AG08395 (cell line): ENCODE results near the gene ZNF502.
"Not testable (repeated sequence)": the region's sequence is repeated elsewhere in the genome, so short reads cannot be mapped to it uniquely, and the experiment has no call there.

Experiments
- DNase-seq: peaks from one replicate; pipeline ENCODE4 v3.0.0; 2012; ENCODE audit warnings: mixed read lengths, low spot score

Gene ZNF502

DNA sequence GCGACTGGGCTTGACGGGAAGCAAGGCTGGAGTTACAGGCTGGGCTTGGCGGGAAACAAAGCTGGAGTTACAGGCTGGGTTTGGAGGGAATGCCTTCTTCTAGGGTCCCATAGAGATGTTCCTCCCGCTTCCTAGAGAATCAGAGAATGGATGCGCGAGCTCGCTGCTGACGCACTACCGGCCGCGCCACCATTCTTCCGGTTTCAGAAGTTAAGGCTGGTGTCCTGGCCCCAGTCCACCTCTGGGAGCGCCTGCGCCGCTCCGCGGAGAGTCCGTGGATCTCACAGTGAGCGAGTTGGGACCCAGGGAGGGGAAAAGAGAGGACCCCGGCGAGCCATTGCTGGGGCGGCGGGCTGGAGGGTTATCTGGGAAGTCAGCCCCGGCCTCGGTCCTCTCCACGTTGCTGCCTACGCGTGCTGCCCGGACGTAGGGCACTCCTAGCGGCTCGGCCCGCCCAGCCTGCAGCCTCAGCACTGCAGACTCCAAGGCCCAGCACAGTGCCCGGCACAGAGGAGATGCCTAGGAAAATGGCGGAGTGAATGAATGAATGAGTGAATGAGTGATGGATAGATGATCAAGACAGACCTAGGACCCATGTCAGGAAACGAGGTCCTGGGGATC, at the start of gene ZNF502:
TSS of gene ZNF502 (plus strand) at position 206 of the 621 bp plus-strand sequence. CDS start 7,602 bp downstream, outside the sequence.
- DNase-seq = peak; percentile 92

DNA sequence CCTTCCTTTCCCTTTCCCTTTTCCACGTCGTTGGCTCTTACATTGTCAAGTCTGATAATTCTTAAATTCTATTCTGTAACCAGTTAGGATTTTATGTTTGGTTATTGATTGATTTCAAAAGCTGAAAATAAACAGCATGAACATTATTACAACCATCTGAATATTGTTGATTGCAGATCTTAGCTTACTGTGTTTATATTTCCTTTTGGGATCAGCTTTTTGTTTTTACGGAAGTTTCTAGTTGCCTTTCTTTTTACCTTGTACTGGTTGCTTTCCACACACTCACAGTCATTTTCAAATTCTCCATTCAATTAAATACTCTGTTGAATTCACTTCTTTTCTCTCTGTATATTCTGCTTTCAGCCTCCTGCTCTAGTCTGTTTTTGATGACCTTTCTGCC, 47.3 kb upstream of the ZNF502 start:
- no peak for DNase-seq

DNA sequence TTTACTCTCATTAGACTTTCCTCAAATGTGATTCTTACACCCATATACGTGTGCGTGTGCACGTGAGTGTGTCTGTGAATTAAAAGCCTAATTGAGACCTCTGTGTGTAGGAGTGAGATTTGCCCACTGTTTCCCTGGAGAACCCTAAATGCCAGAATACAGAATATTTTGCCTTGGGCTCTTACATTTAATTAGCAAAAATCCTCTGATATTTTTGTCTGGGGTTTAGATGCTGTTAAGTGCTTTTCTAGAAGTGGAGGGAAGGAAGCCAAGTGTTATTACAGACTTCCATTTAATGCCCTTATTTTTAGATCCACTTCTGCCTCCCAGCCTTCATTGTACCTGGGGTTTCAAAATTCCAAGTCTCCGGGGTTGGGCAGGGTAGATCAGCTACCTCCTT, 46.1 kb upstream of the ZNF502 start:
- no peak for DNase-seq

DNA sequence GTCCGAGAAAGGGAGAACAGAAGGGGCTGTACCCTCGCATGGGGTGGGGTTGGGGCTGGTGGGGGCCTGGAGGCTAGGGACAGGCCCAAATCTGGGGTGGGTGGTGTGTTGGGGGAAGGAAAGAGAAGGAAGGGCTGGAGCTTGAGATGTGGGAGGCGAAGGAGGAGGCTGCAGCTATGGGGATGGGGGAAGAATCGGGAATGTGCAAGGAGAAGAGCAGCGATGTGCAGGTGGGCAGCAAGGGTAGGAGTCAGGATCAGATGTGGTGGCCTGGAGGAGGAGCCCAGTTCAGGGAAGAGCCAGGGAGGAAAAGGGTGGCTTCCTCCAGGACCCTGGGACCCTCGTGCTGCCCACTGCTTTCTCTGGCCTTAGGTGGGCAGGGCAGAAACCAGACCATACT, 42.7 kb upstream of the ZNF502 start:
- no peak for DNase-seq

DNA sequence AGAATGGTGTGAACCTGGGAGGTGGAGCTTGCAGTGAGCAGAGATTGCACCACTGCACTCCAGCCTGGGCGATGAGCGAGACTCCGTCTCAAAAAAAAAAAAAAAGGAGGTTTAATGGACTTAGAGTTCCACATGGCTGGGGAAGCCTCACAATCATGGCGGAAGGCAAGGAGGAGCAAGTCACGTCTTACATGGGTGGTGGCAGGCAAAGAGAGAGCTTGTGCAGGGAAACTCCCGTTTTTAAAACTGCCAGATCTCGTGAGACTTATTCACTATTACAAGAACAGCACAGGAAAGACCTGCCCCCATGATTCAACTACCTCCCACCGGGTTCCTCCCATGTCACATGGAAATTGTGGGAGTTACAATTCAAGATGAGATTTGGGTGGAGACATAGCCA, 39.0 kb upstream of the ZNF502 start:
- not testable (repeated sequence) for DNase-seq

DNA sequence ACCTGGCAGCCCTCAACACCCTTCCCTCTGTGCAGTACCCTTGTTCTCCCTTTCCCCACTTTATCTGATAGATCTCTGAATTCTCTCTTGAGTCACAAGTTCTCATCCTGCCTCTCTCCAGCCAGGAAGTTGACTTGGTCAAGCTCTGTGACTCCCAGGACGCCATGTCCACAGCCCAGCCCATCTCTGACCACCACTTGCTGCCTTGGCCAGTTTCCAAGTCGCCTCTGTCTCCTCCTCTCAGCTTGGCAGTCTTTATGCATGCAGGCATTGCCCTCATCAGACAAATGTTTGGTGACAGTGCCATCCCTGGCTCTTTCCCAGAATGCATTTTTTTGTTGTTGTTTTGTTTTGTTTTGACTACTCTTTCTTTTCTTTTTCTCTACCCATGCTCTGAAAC, 38.2 kb upstream of the ZNF502 start:
- DNase-seq = no peak

DNA sequence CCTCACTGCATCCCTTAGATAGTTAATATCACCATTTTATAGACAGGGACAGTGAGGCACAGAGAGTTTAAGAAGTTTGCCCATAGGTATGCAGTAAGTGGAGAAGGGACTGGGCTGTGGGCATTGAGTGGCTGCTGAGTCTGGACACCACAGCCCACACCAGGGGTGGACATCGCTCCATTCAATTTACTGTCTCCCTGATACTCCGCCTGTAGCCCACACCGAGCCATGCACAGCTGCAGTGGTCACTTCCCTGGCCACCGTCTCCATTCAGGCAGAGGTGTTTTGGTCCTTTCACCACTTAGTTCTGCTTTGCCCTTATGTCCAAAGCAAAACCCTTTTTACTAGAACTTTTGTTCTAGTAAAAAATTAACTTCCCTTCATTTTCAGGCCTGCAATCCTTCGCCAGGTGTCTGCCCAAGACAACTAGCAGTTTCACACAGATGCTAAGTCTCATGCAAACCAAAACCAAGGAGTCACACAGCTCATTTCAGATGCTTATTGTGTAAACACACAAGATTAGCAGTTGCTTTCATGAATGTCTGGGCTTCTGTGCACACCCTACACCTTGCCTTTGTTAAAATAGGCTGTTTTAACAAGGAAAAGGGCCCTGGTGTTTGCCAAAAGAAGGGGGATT, 33.9 kb upstream of the ZNF502 start:
- no peak for DNase-seq

DNA sequence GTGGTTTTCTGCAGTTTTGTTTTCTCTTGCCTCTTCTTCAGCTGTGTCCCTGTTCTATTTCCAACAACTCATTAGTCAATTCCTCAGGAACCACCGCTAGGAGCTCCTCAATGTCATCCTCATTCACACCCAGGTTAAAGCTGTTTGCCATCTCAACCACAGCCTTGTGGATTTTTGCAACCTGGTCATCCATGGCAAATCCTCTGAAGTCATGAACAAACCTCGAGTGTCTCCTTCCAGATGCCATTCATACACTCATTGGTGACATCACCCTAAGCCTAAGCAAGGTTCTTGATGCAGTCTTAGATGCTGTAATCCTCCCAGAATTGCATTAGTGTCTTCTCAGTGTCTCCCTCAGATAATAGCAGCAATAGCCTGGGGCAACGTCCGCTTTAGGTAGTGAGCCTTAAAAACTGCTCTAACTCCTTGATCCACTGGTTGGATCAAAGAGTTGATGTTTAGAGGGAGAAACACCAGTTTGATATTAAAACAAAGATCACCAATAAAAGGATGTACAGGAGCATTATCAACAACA, 31.5 kb upstream of the ZNF502 start:
- DNase-seq = no peak

DNA sequence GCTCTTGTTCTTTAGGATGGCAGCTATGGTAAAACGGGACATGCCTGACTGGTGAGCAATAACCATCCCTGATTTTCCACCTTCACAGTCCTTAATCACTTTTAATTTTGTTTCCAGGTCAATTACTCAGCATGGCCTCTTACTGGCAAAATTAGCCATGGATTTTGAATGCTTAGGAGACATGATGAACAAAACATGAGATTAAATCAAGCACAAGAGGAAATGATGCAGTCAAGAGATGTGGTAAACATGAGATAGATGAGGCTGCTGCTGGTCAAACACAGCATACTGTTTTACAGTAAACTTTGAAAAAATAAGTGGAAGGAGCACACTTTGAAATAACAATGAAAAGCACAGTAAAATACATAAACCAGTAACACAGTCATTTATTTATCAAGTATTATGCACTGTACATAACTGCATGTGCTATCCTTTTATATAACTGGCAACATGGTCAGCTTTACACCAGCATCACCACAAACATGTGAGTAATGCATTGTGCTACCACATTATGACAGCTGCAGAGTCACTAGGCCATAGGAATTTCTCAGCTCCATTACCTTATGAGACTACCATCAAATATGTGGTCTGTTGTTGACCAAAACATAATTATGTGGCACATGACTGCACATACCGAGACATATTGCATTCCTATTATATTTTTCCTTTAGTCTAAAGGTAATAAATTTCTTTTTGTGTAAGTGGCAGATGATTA, 30.1 kb upstream of the ZNF502 start:
- peak; percentile 60 for DNase-seq

DNA sequence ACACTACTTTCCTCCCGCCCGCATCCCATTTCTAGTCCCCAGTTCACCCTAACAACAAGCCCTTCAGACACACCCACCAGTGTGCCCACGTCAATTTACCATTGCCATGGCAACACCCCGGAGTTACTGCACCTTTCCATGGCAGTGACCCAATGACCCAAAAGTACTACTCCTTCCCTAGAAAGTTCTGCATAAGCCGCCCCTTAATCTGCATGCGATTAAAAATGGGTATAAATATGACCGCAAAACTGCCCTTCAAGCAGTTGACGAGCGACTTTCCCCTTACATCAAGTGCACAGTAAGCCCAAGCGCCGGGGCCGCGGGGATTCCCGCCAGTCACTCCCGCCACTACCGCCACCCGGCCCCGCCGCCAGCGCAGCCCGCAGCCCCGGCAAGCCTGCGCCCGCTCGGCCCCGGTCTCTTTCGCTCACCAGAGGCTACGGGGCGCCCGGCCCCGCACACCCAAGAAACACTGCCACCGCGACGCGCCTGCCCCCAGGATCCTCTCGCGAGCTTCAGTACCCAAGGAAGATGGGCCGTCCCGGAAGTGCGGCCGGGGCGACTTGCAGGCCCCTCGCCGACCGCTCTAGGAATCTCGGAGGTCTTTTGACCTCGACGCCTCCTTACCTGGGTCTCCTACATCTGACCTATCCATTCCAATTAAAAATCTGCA, 27.2 kb upstream of the ZNF502 start:
- peak; percentile 70 for DNase-seq

DNA sequence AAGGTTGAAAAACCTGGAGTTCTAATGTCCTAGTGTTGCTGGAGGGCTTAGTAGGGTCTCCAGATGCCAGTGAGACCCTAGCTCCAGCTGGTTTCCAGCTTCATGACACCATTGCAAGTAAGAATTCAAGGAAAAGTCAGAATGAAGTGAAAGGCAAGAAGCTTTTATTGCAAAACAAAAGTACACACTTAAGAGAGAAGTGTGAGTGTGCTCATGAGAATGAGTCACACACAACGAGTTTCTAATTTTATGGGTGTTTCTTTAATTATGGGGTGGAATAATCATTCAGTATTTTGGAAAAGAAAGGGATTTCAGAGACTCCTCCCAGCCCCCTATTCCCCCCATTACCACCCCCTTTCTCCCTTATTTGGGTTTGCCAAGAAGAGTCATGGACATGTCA, 24.6 kb upstream of the ZNF502 start:
- DNase-seq = no peak

DNA sequence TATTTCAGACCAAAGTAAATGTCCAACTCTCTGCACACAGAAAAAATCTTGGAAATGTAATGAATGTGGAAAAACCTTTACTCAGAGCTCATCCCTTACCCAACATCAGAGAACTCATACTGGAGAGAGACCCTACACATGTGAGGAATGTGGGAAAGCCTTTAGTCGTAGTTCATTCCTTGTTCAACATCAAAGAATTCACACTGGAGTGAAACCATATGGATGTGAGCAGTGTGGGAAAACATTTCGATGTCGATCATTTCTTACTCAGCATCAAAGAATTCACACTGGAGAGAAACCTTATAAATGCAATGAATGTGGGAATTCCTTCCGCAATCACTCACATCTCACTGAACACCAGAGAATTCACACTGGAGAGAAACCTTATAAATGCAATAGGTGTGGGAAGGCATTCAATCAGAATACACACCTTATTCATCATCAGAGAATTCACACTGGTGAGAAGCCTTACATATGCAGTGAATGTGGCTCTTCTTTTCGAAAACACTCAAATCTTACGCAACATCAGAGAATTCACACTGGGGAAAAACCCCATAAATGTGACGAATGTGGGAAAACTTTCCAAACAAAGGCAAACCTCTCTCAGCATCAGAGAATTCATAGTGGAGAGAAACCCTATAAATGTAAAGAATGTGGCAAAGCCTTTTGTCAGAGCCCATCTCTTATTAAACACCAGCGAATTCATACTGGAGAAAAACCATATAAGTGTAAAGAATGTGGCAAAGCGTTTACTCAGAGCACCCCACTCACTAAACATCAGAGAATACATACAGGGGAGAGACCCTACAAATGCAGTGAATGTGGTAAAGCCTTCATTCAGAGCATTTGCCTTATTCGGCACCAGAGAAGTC, 9.0 kb downstream of the ZNF502 start:
- no peak for DNase-seq

DNA sequence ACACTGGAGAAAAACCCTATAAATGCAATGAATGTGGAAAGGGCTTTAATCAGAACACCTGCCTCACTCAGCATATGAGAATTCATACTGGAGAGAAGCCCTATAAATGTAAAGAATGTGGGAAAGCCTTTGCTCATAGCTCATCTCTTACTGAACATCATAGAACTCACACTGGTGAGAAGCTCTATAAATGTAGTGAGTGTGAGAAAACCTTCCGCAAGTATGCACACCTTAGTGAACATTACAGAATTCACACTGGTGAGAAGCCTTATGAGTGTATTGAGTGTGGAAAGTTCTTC, 9.6 kb downstream of the ZNF502 start:
- no peak for DNase-seq

DNA sequence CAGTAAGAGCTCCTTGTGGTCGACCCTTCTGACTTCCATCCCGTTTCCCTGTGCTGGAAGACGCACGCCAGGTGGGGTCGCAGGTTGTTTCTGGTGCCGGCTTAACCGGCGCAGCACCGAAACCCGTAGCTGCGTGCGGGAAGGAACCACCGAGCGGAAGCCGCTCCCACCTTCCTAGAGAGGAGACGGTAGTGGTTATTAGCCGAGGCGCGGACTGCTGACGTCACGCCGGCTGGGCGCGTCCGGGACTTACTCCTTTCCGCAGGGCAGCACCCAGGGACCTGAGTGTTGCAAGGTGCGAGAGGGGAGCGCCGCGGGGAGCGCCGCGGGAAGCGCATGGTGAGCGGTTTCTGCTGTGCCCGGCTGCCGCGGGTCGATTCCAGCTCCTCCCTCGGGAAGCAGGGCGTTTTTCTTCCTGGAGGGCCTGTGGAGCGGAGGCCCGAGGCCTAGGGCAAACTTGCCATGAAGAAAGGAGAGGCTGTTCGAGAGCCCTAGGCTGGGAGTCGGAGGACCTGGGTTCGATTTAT, 17.0 kb downstream of the ZNF502 start, which contains the start of gene ZNF501:
TSS of gene ZNF501 (plus strand) at position 252 of the 527 bp plus-strand sequence. CDS start 4,787 bp downstream, outside the sequence.
- DNase-seq = peak; percentile 92

DNA sequence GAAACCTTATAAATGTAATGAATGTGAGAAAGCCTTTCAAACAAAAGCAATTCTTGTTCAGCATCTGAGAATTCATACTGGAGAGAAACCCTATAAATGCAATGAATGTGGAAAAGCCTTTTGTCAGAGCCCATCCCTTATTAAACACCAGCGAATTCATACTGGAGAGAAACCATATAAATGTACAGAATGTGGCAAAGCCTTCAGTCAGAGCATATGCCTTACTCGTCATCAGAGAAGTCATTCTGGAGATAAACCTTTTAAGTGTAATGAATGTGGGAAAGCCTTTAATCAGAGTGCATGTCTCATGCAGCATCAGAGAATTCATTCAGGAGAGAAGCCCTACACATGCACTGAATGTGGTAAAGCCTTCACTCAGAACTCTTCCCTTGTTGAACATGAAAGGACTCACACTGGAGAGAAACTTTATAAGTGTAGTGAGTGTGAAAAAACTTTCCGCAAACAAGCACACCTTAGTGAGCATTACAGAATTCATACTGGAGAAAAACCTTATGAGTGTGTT, 22.2 kb downstream of the ZNF502 start:
- no peak for DNase-seq

DNA sequence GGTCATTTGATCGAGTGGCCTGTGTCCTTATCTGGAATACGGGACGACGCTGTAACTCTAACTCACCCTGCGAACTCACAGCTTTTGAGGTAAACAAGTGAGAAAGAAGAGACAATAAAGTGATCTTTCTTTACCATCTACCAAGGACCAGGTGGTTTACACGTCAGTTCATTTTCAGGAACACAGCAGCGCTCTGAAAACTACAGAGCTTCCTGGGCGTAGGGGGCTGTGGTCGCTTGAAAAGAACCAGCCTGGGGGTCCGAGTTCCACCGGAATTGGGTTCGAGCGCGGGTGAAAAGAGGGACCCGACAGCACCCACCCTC, 48.6 kb downstream of the ZNF502 start:
- peak; percentile 2 for DNase-seq

DNA sequence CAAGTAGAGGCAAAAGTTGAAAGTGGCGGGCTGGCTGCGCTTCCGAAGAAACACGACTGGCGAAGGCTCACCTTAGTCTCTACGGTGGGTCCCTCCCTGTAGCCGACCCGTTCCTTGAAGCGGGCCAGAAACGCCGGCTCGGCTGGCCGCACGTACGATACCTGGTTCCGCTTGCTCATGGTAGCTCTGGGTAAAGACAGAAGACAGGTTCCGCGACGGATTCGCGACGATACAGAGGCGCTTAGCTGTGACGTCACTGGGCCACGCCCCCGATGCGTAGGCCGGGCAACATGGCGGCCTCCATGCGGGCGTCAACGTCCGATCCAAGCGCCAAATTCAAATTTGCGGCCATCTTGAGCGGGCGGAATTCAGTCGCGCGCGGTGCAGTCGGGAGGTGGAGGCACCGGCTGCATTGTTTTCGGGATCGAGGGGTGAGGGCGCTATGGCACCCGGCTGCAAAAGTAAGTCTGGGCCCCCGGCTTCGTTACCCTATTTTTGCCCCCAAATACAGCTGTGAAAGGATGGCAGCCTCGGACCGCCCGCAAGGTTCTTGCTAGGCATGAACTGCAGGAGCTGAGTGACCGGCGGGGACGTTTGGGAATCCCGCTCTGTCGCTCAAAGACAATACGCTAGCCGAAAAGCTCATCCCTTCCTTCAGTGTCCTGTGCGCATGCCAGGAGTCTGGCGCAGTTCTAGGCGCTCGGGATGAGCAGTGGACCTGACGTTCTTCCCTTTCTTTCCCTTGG, 49.1 kb downstream of the ZNF502 start, which contains the start of the genes KIAA1143 and KIF15:
TSS of gene KIAA1143 (minus strand) at position 196 of the 746 bp plus-strand sequence. CDS start at position 179, 17 bp downstream.
TSS of gene KIF15 (plus strand) at position 371 of the 746 bp plus-strand sequence. CDS start at position 443, 72 bp downstream.
- DNase-seq = peak; percentile 98

DNA sequence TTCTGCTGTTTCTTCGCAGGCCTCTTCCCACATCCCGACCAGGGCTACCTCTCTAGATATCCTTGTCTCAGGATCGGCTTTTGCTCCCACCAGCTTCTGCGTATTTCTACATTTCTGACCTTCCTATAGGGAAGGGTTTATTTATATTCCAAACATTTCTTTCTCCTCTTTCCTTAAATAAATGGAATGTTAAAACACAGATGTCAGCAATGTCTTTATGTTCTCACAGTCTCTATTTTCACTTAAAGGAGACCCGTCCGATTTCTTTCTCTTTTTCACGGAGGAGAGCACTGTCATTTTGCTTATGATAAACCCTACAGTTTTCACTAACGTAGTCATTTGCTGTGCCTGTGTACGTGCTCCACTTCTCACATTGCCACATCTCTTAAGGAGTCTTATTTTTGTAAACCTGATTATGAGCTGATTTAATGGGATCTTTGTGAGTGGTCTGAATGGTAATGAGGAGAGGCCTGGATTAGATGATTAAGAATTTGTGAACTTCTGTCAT, 49.8 kb downstream of the ZNF502 start:
- peak; percentile 10 for DNase-seq

DNA sequence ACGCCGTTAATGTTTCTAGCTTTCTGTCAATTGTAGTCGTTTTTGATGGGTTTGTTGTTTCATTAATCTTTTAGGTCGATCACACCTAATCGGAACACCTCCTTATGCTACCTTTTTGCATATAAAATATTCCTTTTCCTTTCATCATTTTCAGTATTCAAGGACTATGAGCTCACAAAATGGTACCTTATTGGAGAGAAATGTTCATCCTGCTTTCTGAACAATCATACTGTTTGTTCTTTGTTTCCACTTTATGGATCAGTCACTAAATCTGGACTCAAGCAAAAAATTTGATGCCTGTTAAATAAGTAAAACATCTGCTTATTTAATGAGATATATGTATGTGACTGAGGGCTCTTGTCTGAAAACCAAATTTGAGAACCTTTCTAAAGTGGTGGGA, 50.2 kb downstream of the ZNF502 start:
- no peak for DNase-seq

DNA sequence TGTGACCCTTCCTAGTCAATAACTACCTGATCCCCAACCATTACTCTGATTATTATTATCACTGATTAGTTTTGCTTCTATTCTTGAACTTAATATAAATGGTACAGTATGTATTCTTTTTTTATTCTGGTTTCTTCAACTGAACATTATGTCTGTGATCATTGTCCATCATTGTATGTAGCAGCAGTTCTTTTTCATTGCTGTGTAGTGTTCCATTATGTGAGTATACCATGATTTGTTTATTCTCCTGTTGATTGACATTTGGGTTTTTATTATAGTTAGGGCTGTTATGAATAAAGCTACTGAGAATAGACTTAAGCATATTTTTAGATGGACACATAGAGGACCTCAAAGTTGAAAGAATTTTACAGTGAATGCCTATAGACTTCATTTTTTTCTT, 51.8 kb downstream of the ZNF502 start:
- no peak for DNase-seq
